K562 (cell line): ENCODE data around the gene NBPF12. TPM values are rescaled to one million over a fixed set of nuclear protein-coding genes. Genes with fewer than 3 reads are reported as not detected.
A peak's percentile ranks its signal among the peaks of the same experiment; 100 is the strongest.
"Not testable (repeated sequence)": the region's sequence is repeated elsewhere in the genome, so short reads cannot be mapped to it uniquely, and the experiment has no call there.

Experiments
- CHD2 ChIP-seq: IDR thresholded peaks from 2 replicates; pipeline ENCODE4 v1.6.1; 2011; ENCODE audit warnings: low read depth, low read length
- CREB3L1 ChIP-seq: fragments of 450-650 bp; IDR thresholded peaks from 2 replicates; pipeline ENCODE4 v1.6.1; 2014; ENCODE audit warnings: low read depth, mild to moderate bottlenecking, moderate library complexity, borderline replicate concordance
- GABPA ChIP-seq: fragments of 200-800 bp; sonication (Bioruptor generic); conservative IDR thresholded peaks from 2 replicates; pipeline ENCODE4 v1.6.1; 2016; ENCODE audit warnings: low read depth, missing genetic modification characterization, missing compliant biosample characterization
- MNT ChIP-seq, 2 experiments: fragments of 450-650 bp; conservative IDR thresholded peaks; 2 replicates each; pipeline ENCODE4 v1.6.1; 2017; ENCODE audit warnings: mild to moderate bottlenecking in 2 of 2, moderate library complexity in 2 of 2
- RBBP5 ChIP-seq: fragments of 200-600 bp; sonication (generic); IDR thresholded peaks from 2 replicates; pipeline ENCODE4 v1.6.1; 2012; ENCODE audit warnings: borderline replicate concordance, mild to moderate bottlenecking, low read length, control low read depth, inconsistent platforms; ENCODE audit not compliant: insufficient read depth, poor library complexity, severe bottlenecking
- TFAP4 ChIP-seq: sonication (generic); formaldehyde crosslinking; IDR thresholded peaks from 2 replicates; pipeline ENCODE4 v1.8.0; 2022; ENCODE audit warnings: missing genetic modification reagents, mild to moderate bottlenecking, moderate library complexity, borderline replicate concordance
- TOE1 ChIP-seq, 2 experiments: fragments of 450-650 bp in 1 of 2; sonication (generic) in 1 of 2; formaldehyde crosslinking in 1 of 2; IDR thresholded peaks; 2 replicates each; pipeline versions ENCODE4 v1.7.1 to v1.8.0; 2016 to 2022; ENCODE audit warnings: borderline replicate concordance in 2 of 2, mild to moderate bottlenecking in 2 of 2, antibody characterized with exemption in 1 of 2, inconsistent platforms in 1 of 2, low read depth in 1 of 2, missing genetic modification reagents in 1 of 2, moderate library complexity in 1 of 2
- YY1 ChIP-seq, 3 experiments: IDR thresholded peaks; 2 replicates each; pipeline ENCODE4 v1.6.1; 2011; ENCODE audit warnings: low read length in 2 of 3, mild to moderate bottlenecking in 2 of 3, moderate library complexity in 2 of 3, borderline replicate concordance in 1 of 3, control low read depth in 1 of 3, low read depth in 1 of 3; ENCODE audit not compliant: insufficient read depth in 3 of 3, insufficient replicate concordance in 2 of 3, control insufficient read depth in 1 of 3, insufficient read length in 1 of 3; ENCODE audit errors: extremely low read depth in 1 of 3
- ZBTB40 ChIP-seq, 2 experiments: fragments of 450-650 bp in 1 of 2; sonication (generic) in 1 of 2; formaldehyde crosslinking in 1 of 2; IDR thresholded peaks; 2 replicates each; pipeline versions ENCODE4 v1.7.1 to v1.9.0; 2016 to 2022; ENCODE audit warnings: inconsistent platforms in 1 of 2, mild to moderate bottlenecking in 1 of 2, missing genetic modification reagents in 1 of 2
- ZFX ChIP-seq: sonication (generic); formaldehyde crosslinking; IDR thresholded peaks from 2 replicates; pipeline ENCODE4 v1.8.0; 2022; ENCODE audit warnings: mild to moderate bottlenecking, missing genetic modification reagents, moderate library complexity
- polyA plus RNA-seq, 8 experiments: library from polyadenylated mRNA; depleted of rRNA in 4 of 8; stranded (reverse) in 5 of 8; unstranded in 3 of 8; fragments of >200 nt; fragmentation: Nextera tagmentation in 2 of 8; fragmentation: Illumina TruSeq in 1 of 8; extraction: Ambion mirVana in 2 of 8; extraction: Trizol in 1 of 8; gene quantifications; 2 replicates each; pipeline versions ENCODE4 v1.2.1 to v1.2.3, GENCODE V29; 2011 to 2014; ENCODE audit warnings: inconsistent platforms in 1 of 8, missing spikeins in 1 of 8
- total RNA-seq, 7 experiments: library from RNA; depleted of rRNA in 6 of 7; stranded (reverse); fragments of >200 nt in 6 of 7; fragmentation: Illumina TruSeq in 2 of 7; extraction: Trizol in 2 of 7; gene quantifications; 2 replicates each; pipeline versions ENCODE4 v1.2.1 to v1.2.3, GENCODE V29; 2011 to 2021; ENCODE audit warnings: low replicate concordance in 1 of 7

The NBPF12 gene
- total and polyA plus RNA-seq, 9 of the 15 experiments (the other 6 are each of a cell fraction or from before 2014, with no cell fraction given): 2.4 to 14.5 (median 8.2) TPM

DNA sequence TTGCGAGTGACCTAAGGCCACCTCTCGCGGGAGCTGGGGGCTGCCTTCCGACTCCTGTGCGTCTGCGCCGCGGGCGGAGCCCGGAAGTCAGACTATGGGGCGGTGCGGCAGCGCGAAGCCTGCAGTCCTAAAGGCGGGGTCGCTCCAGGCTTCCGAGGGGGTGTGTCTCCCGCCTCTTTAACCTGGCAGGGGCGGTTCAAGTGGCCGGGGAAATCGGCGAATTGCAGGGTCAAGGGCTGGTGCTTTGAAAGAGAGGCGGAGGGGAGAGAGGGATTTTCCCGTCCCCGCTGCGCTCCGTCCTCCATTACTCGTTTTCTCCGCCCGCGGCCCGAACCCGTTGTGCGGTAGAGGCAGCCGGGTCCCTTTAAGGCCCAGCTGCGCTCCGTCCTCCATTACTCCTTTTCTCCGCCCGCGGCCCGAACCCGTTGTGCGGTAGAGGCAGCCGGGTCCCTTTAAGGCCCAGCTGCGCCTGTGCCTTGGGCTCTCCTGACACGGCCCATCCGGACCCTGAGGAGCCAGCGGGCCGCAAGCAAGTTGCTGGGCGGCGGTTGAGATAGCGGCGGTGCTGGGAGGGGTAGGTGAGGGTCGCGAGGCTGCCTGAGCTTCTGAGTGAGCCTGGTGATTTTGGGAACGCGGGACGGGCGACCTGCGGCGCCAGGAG is at the start of gene NBPF12 (continued):
- TF ChIP-seq GABPA (tag): peak; percentile 56
- TF ChIP-seq RBBP5: peak; percentile 37
- TF ChIP-seq TOE1 (IDR thresholded peaks at IDR 0.05; ENCODE audit: borderline replicate concordance): peak; percentile 61
- TF ChIP-seq TOE1 (CRISPR knock-in tag; IDR thresholded peaks at IDR 0.05; ENCODE audit: borderline replicate concordance, low read depth); ZBTB40 (CRISPR knock-in tag; IDR thresholded peaks at IDR 0.05): not testable (repeated sequence)
- TF ChIP-seq CREB3L1: 0 out of 2 replicates have a peak, but pooled peaks have one; percentile 34
- TF ChIP-seq MNT (conservative IDR thresholded peaks at IDR 0.05): peak; percentile 48 to 63
- peak; percentile 22; the same call in 1 of the 2 replicates for TF ChIP-seq ZBTB40 (IDR thresholded peaks at IDR 0.05)
- peak in 1 of 3 experiments; percentile 54 for TF ChIP-seq YY1 (IDR thresholded peaks at IDR 0.05; ENCODE audit: borderline replicate concordance in 1 of 3, control insufficient read depth in 1 of 3, extremely low read depth in 1 of 3, insufficient read depth in 3 of 3, insufficient read length in 1 of 3, insufficient replicate concordance in 2 of 3, low read depth in 1 of 3, low read length in 2 of 3)
- peak; percentile 64; the same call in 1 of the 2 replicates for TF ChIP-seq CHD2
- TF ChIP-seq ZFX (CRISPR knock-in tag): peak; percentile 63
- TF ChIP-seq TFAP4 (CRISPR knock-in tag): peak; percentile 88
